IPS DF 19.7 (cell line): Measurements from ENCODE around the gene CGB1.
A peak's percentile ranks its signal among the peaks of the same experiment; 100 is the strongest.
"Not testable (repeated sequence)": the region's sequence is repeated elsewhere in the genome, so short reads cannot be mapped to it uniquely, and the experiment has no call there.

Experiments
- DNase-seq: peaks from one replicate; pipeline ENCODE4 v3.0.0-alpha.2; 2013; ENCODE audit warnings: low read depth, low spot score

The CGB1 gene

DNA sequence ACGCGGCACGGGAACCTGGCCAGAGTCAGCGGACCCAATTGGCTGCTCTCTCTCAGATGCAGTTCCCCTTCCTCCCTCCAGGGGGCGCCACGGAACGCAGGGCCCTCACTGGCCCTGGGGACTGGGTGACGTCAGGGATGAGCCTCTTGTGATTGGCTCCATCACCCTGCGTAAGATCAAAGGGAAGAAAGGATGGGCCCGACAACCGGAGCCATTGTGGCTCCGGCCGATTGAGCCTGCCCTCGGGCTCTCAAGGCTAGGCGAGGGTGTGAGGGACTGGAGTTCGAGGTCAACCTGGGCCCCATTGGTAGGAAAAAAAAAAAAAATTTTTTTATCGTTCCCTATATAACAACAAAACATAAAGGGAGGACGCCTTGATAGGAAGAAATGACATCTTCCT lies at the start of gene CGB1:
Gene CGB1 (minus strand): TSS at position 81 of the 400 bp plus-strand sequence. CDS start 184 bp downstream, outside the sequence.
- not testable (repeated sequence) for DNase-seq

DNA sequence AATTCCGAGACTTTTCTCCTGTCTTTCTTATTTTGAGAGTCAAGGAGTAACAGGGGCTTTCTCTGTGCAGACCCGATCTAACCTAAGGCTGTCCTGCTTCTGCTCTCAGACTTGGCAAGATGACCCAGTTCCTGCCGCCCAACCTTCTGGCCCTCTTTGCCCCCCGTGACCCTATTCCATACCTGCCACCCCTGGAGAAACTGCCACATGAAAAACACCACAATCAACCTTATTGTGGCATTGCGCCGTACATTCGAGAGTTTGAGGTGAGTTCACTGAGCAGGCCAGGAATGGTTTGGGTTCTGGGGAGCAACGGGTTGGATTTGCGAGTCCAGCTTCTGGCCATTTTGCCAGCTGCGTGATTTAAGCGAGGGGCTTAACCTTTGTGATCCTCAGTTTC lies 49.6 kb upstream of the CGB1 start:
- no peak for DNase-seq

GRCh38 chr19:49085868-49086232 lies 49.2 kb upstream of the CGB1 start:
- no peak for DNase-seq

- DNase-seq: peak; percentile 92
These were observed 48.5 kb upstream of the CGB1 start, which contains the start of gene SNRNP70 for GRCh38 chr19:49085020-49085867. SNRNP70 (plus strand) TSS chr19:49085451; CDS start chr19:49086415, 964 bp downstream.

- DNase-seq: no peak
These were observed 47.7 kb upstream of the CGB1 start for GRCh38 chr19:49084206-49085019.

DNA sequence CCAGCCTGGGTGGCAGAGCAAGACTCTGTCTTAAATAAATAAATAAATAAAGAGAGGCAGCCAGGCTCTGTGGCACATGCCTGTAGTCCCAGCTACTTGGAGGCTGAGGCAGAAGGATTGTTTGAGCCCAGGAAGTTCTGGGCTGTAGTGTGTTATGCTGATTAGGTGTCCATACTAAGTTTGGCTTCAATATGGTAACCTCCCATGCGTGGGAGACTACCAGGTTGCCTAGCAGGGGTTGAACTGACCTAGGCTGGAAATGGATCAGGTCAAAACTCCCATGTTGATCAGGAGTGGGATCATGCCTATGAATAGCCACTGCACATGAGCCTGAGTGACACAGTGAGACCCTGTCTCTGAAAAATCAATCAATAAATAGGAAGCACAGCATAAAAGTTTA lies 44.6 kb upstream of the CGB1 start:
- DNase-seq: no peak

- no peak for DNase-seq
These were observed 43.7 kb upstream of the CGB1 start for GRCh38 chr19:49080392-49080791.

DNA sequence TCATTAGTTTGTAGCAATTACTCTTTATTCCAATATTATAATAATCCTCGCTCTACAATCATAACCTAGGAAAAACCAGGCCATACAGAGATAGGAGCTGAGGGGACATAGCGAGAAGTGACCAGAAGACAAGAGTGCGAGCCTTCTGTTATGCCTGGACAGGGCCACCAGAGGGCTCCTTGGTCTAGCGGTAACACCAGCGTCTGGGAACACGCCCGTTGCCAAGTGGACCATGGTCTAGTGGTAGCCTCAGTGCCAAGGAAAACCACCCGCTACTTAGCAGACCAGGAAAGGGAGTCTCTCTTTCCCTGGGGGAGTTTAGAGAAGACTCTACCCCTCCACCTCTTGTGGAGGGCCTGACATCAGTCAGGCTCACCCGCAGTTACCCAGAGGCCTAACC lies 38.2 kb upstream of the CGB1 start:
- DNase-seq: not testable (repeated sequence)

DNA sequence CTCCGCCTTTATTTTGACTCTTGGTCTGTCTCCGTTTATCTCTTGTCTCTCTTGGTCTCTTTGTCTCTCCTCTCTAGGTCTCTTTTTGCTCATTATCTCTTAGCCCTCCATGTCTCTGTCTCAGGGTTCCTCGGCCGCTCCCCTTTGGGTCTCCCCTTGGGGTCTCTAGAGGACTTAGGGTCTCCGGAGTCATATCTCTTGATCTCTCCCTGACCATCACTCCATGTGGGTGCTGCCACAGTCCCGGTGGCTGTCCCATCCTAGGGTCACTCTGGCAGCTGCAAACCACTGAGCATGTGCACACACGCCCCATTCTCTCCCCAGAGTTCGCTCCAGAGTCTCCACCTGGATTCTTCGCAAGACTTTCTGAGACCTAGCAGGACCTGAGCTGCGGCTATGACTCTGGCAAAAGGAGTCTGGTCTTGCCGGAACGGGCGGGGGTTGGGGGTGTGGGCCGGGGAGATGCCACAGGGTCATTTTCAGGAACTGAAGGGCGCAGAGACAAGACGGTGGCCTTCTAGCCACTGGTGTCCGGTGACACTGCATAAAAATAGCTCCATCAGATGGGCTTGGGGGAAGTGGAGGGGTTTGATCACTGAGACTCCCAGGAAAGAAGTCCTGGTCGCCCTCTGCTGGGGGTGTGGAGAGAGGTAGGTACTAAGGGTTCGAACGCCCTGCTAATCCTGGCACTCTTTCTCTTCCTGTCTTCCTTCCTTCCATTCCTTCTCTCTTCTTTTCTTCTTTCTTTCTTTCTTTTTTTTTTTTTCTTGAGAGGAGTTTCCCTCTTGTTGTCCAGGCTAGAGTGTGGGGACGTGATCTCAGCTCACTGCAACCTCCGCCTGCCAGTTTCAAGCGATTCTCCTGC lies 37.1 kb upstream of the CGB1 start:
- DNase-seq: no peak

- DNase-seq: no peak
These were observed 35.3 kb upstream of the CGB1 start for GRCh38 chr19:49071860-49072547.

GRCh38 chr19:49070416-49070815 lies 33.7 kb upstream of the CGB1 start:
- DNase-seq: no peak

DNA sequence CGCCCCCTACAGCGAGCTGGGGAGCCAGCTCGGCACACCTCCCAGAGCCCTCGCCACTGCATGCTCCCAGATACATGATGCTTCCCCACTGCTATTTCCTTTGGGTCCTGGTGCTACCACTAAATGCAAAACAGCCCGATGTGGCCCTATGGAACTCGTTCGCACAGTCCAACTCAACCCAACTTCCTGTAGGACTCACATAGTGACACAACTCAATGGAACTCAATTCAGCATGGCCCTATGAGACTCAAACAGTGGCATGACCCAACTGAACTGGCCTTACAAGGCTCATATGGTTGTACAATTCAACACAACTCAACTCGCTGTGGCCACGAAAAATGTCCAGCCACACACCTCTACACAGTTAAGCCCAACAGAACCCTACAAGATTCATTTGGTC lies 32.3 kb upstream of the CGB1 start:
- no peak for DNase-seq

DNA sequence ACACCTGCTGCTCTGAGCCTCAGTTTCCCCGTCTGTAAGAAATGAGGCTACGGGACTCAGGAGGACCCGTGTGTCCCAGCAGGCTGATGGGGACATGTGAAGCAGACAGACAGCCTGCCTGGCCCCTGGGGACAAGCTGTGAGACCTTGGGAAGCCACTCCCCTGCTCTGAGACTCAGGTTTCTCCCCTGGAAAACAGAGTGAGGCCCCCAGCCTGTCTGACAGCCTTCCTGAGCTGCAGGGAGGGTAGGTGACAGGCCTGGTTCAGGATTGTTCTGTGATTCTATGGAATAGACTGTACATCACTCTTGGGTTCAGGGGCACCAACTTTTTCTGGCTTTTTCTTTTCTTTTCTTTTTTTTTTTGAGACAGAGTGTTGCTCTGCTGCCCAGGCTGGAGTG lies 30.9 kb upstream of the CGB1 start:
- no peak for DNase-seq

GRCh38 chr19:49065905-49066512 lies 29.3 kb upstream of the CGB1 start:
- no peak for DNase-seq

- no peak for DNase-seq
These were observed 28.3 kb upstream of the CGB1 start, which contains the start of gene NTF4 for GRCh38 chr19:49064768-49065611. NTF4 (minus strand) TSS chr19:49064818; CDS start chr19:49061997, 2,821 bp downstream.

DNA sequence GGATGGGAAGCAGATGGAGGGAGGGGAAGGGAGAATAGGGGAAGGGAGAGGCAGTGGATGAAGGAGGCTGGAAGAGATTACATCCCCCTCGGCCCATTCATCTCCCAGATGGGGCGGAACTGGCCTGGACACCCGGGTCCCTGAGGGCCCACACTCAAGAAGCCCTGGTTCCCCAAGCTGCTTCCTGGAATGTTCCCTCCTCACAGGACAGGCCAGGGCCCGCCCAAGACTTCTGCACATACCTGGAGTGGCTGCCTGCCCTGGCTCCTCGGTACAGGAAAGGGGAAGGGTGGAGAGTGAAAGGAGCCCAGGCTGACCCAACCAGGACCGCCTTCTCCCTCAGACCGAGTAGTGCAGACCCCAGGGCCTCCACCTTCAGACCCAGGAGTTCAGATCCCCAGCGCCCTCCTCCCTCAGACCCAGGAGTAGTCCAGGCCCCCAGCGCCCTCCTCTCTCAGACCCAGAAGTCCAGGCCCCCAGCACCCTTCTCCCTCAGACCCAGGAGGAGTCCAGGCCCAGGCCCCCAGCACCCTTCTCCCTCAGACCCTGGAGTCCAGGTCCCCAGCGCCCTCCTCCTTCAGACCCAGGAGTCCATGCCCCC lies 27.4 kb upstream of the CGB1 start:
- no peak for DNase-seq

- no peak for DNase-seq
These were observed 24.8 kb upstream of the CGB1 start for GRCh38 chr19:49061445-49061844.

DNA sequence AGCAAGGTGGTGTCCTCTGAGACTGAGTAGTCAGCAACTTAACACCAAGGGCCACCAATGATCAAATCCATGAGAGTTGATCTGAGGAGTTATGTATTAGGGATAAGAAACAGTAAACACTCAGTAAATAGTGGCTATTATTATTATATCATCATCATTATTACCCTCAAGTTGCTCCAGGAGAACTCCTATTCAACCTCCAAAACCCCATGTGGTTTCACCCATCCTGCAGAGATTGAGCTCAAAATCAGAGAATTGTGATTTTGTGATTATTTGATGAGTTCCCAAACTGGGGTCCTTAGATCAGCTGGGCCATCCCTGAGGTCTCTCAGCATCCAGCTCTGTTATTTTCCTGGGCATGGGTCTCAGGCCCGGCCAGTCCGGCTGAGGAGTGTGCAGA lies 24.3 kb upstream of the CGB1 start:
- DNase-seq: no peak

- no peak for DNase-seq
These were observed 22.4 kb upstream of the CGB1 start for GRCh38 chr19:49059053-49059452.
